ENCODE results near the gene KLHL7.
"Not testable (repeated sequence)": the region's sequence is repeated elsewhere in the genome, so short reads cannot be mapped to it uniquely, and the experiment has no call there.

Gene KLHL7

GRCh38 chr7:23220690-23221305, 115.2 kb downstream of the KLHL7 start:
- Histone ChIP-seq H2AFZ (ENCODE audit: low read depth) (no peak overlapping the region), H3K36me3 (ENCODE audit: insufficient read depth) (no peaks in the 10 kb centered on the region), H3K27ac (no peak overlapping the region), H3K27me3 (ENCODE audit: insufficient read depth, low read depth) (no peaks in the 10 kb centered on the region), H3K9ac (no peak overlapping the region), H3K4me3 (IDR thresholded peaks at IDR 0.05; ENCODE audit: insufficient read depth, low read depth, low read length) (no peak overlapping the region), H3K4me1 (ENCODE audit: low read depth, poor library complexity, severe bottlenecking) (no peaks in the 10 kb centered on the region), H3K4me2 (no peak overlapping the region), H4K20me1 (ENCODE audit: insufficient read depth) (no peaks in the 10 kb centered on the region), H3K79me2 (ENCODE audit: insufficient read depth, low read depth) (no peaks in the 10 kb centered on the region)
- TF ChIP-seq, protein P1, sequence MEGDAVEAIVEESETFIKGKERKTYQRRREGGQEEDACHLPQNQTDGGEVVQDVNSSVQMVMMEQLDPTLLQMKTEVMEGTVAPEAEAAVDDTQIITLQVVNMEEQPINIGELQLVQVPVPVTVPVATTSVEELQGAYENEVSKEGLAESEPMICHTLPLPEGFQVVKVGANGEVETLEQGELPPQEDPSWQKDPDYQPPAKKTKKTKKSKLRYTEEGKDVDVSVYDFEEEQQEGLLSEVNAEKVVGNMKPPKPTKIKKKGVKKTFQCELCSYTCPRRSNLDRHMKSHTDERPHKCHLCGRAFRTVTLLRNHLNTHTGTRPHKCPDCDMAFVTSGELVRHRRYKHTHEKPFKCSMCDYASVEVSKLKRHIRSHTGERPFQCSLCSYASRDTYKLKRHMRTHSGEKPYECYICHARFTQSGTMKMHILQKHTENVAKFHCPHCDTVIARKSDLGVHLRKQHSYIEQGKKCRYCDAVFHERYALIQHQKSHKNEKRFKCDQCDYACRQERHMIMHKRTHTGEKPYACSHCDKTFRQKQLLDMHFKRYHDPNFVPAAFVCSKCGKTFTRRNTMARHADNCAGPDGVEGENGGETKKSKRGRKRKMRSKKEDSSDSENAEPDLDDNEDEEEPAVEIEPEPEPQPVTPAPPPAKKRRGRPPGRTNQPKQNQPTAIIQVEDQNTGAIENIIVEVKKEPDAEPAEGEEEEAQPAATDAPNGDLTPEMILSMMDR (conservative IDR thresholded peaks at IDR 0.05; ENCODE audit: low read depth, low read length) = no peak

- no peak overlapping the region for H3K4me2 ChIP-seq
- no peak overlapping the region for H3K27ac ChIP-seq
- no peaks in the 10 kb centered on the region for H3K36me3 ChIP-seq (ENCODE audit: insufficient read depth)
- no peak overlapping the region for H3K4me3 ChIP-seq (IDR thresholded peaks at IDR 0.05; ENCODE audit: insufficient read depth, low read depth, low read length)
- no peaks in the 10 kb centered on the region for H3K79me2 ChIP-seq (ENCODE audit: insufficient read depth, low read depth)
- no peak overlapping the region for H3K9ac ChIP-seq
- no peak overlapping the region for H2AFZ ChIP-seq (ENCODE audit: low read depth)
- TF ChIP-seq, protein P1 (conservative IDR thresholded peaks at IDR 0.05; ENCODE audit: low read depth, low read length) = no peak
- no peaks in the 10 kb centered on the region for H4K20me1 ChIP-seq (ENCODE audit: insufficient read depth)
- H3K4me1 ChIP-seq (ENCODE audit: low read depth, poor library complexity, severe bottlenecking) = no peaks in the 10 kb centered on the region
- H3K27me3 ChIP-seq (ENCODE audit: insufficient read depth, low read depth) = no peaks in the 10 kb centered on the region
Measured at GRCh38 chr7:23222439-23223030, 117.0 kb downstream of the KLHL7 start.

DNA sequence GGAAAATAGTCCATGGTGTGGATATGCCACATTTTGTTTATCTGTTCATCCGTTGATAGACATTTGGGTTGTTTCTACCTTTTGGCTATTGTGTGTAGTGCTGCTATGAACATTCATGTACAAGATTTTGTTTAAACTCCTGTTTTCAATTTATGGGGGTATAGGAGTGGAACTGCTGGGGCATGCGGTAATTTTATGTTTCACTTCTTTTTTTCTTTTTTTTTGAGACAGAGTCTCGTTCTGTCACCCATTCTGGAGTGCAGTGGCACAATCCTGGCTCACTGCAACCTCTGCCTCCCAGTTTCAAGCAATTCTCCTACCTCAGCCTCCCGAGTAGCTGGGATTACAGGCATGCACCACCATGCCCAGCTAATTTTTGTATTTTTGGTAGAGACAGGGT, 118.8 kb downstream of the KLHL7 start:
- not testable (repeated sequence) for H2AFZ ChIP-seq (ENCODE audit: low read depth); H3K27me3 ChIP-seq (ENCODE audit: insufficient read depth, low read depth); H3K36me3 ChIP-seq (ENCODE audit: insufficient read depth); H3K4me3 ChIP-seq (IDR thresholded peaks at IDR 0.05; ENCODE audit: insufficient read depth, low read depth, low read length); H3K79me2 ChIP-seq (ENCODE audit: insufficient read depth, low read depth); H3K27ac ChIP-seq; H3K4me2 ChIP-seq; H3K4me1 ChIP-seq (ENCODE audit: low read depth, poor library complexity, severe bottlenecking); H4K20me1 ChIP-seq (ENCODE audit: insufficient read depth); H3K9ac ChIP-seq

GRCh38 chr7:23226844-23227450, 121.4 kb downstream of the KLHL7 start:
- no peak overlapping the region for H3K9ac ChIP-seq
- H2AFZ ChIP-seq (ENCODE audit: low read depth) = no peak overlapping the region
- H3K4me2 ChIP-seq = no peak overlapping the region
- no peaks in the 10 kb centered on the region for H3K4me1 ChIP-seq (ENCODE audit: low read depth, poor library complexity, severe bottlenecking)
- H3K36me3 ChIP-seq (ENCODE audit: insufficient read depth) = no peaks in the 10 kb centered on the region
- H3K27ac ChIP-seq = no peak overlapping the region
- no peak overlapping the region for H3K4me3 ChIP-seq (IDR thresholded peaks at IDR 0.05; ENCODE audit: insufficient read depth, low read depth, low read length)
- H4K20me1 ChIP-seq (ENCODE audit: insufficient read depth) = no peaks in the 10 kb centered on the region
- no peaks in the 10 kb centered on the region for H3K79me2 ChIP-seq (ENCODE audit: insufficient read depth, low read depth)
- no peaks in the 10 kb centered on the region for H3K27me3 ChIP-seq (ENCODE audit: insufficient read depth, low read depth)
- TF ChIP-seq, protein P1 (conservative IDR thresholded peaks at IDR 0.05; ENCODE audit: low read depth, low read length) = no peak
